GM10266 (cell line): ENCODE measurements around the gene BAD.
A peak's percentile ranks its signal among the peaks of the same experiment; 100 is the strongest.

Experiments
- DNase-seq: peaks from one replicate; pipeline ENCODE4 v3.0.0; 2012; ENCODE audit errors: extremely low spot score
- CTCF ChIP-seq: IDR thresholded peaks from 2 replicates; pipeline ENCODE4 v1.5.1; 2012; ENCODE audit warnings: mild to moderate bottlenecking, low read depth; ENCODE audit not compliant: control insufficient read depth, insufficient read depth; ENCODE audit errors: missing control alignments

BAD gene

DNA sequence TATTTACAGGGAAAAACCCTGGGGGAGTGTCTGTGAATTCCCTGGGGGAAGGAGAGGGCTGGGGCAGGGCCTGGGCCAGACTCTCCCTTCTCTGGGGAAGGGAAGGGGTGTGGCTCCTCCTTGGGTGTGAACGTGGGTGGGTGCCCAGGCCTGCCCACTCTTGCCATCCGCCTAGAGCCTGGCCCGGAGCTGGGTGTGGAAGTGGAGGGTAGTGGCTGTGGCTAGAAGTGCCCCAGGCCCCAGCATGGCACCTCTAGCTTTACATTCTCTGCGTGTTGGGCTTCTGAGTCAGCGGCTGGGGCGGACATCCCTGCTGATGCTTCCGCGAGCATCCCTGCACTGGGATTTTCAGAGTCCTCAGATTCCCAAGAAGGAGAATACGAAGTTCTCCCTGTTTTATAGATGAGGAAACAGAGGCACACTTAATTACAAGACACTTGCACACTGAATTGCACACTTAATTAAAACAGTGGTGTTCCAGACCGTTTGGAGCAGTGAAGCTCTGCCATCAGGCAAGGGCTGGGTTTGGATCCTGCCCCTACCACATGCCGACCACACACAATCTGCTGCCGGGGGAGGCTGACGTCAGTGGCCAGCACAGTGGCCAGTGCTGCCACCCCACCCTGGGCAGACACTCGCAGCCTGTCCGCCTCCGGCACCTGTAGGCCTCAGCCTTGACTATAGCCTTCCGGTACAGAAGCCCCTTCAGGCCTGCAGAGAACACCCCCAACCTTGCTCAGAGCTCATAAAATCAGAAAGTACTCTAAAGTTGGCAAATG lies 7.6 kb downstream of the BAD start:
- no peak for TF ChIP-seq CTCF
- DNase-seq = no peak

GRCh38 chr11:64275841-64276240 lies 8.6 kb downstream of the BAD start:
- no peak for TF ChIP-seq CTCF
- no peak for DNase-seq

GRCh38 chr11:64275031-64275800 lies 9.2 kb downstream of the BAD start:
- TF ChIP-seq CTCF = no peak
- no peak for DNase-seq

DNA sequence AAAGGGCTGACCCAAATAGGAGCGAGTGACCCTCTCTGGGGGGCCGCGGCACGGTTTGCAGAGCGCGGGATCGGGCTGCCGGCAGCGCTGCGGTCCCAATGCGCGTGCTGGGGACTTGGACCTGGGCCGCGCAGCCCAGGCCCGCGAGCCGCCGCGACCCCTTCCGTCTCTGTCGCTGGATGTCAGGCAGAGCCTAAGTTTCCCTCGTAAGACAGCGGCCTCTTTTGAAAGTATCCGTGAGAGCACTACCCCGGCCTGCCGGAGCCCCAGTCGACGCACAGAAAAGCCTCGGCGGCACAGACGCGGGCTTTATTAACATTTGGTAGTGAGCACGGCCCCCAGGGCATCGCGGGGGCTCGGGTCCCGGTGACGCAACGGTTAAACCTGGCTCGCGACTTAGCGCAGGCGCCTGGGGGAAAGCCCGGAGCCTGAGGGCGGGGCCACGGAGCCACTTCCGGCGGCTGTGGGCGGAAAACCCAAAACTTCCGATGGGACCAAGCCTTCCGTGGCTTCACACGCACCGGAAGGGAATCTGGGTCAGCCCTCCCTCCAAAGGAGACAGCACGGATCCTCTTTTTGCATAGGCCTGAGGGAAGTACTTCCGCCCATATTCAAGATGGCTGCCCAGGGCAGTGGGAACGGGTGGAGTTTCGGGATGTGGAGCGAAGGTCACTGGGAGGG lies 14.8 kb downstream of the BAD start:
- no peak for TF ChIP-seq CTCF
- peak; percentile 92 for DNase-seq

DNA sequence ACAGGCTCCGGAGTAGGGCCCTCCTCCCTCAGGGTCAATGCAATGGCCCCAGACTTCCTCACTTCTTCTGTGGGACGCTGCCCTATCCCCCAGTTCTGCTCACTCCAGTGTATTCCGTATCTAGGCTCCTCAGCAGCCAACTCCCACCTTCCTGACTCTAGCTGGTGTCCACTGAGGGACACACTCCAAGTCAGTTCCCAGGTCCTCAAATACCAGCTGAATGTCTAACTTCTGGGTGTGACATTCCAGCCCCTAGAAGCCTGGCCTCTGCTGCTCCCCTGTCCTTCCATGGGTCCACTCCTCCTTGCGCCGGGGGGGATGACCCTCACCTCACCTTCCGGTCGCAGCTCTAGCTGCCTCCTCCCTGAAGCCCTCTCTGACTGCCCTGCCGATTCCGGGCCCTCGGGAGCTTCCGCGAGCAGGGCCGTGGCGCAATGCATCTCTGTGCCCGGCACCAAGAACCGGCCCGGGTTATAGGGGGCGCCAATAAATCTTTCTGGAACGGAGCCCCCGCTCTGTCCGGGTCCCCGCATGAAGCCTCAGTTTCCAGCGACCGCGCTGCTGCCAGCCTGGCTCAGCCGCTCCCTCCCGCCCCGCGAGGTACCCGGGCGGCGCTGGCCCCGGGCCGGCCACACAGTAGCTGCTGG lies 15.4 kb downstream of the BAD start:
- peak; percentile 66 for DNase-seq

More for the DNA sequence above, 15.4 kb downstream of the BAD start:
- no peak for TF ChIP-seq CTCF
